ENCODE results near the gene TNFAIP8. TPM values are rescaled to one million over a fixed set of nuclear protein-coding genes. Genes with fewer than 3 reads are reported as not detected.

TNFAIP8 gene
- total and polyA plus RNA-seq, 8 donors, result 1.2 to 37.1 (median 11.5) TPM

- TF ChIP-seq POLR2AphosphoS5 (IDR thresholded peaks at IDR 0.05) (no peak), POLR2A (IDR thresholded peaks at IDR 0.05) (no peak), EP300 (IDR thresholded peaks at IDR 0.05) (no peak), CTCF (IDR thresholded peaks at IDR 0.05) (no peak)
- Histone ChIP-seq H3K9me3 (no peaks in the 10 kb centered on the region), H3K4me1 (peaks cover 0 to 47% (median 12%) of the 10 kb centered on the region in 4 donors), H3K27me3 (no peaks in the 10 kb centered on the region), H3K27ac (no peak overlapping the region), H3K36me3 (no peaks in the 10 kb centered on the region), H3K4me3 (no peak overlapping the region)
- no peak for DNase-seq
- WGBS, 5 donors, result 79 to 94% (median 89%) methylated on average over 4 of the region's 4 CpGs
- intact Hi-C loops (cut with DNase I; ENCODE audit: low total_unique reads), result no loop called here
These were observed 17.6 kb downstream of the TNFAIP8 start for GRCh38 chr5:119373449-119373858.

GRCh38 chr5:119374901-119375300, 19.1 kb downstream of the TNFAIP8 start:
- no peak for TF ChIP-seq CTCF (IDR thresholded peaks at IDR 0.05)
- TF ChIP-seq POLR2A (IDR thresholded peaks at IDR 0.05), result no peak
- no peak for TF ChIP-seq POLR2AphosphoS5 (IDR thresholded peaks at IDR 0.05)
- no peak for TF ChIP-seq EP300 (IDR thresholded peaks at IDR 0.05)
- no peaks in the 10 kb centered on the region for H3K27me3 ChIP-seq
- H3K36me3 ChIP-seq, result no peaks in the 10 kb centered on the region
- DNase-seq, result no peak
- peaks cover 4 to 48% (median 20%) of the 10 kb centered on the region in 4 donors for H3K4me1 ChIP-seq
- WGBS, 5 donors, result 72 to 91% (median 85%) methylated on average over 2 of the region's 2 CpGs
- H3K4me3 ChIP-seq, result no peak overlapping the region
- H3K27ac ChIP-seq, result no peak overlapping the region
- no peaks in the 10 kb centered on the region for H3K9me3 ChIP-seq
- intact Hi-C loops (cut with DNase I; ENCODE audit: low total_unique reads), result no loop called here

- no peak for DNase-seq
- Histone ChIP-seq H3K36me3 (no peaks in the 10 kb centered on the region), H3K9me3 (no peaks in the 10 kb centered on the region), H3K4me1 (peaks cover 4 to 53% (median 19%) of the 10 kb centered on the region in 4 donors), H3K4me3 (no peak overlapping the region), H3K27me3 (no peaks in the 10 kb centered on the region), H3K27ac (no peak overlapping the region)
- WGBS, 5 donors, result 97 to 100% (median 100%) methylated on average over 1 of the region's 1 CpG
- intact Hi-C loops (cut with DNase I; ENCODE audit: low total_unique reads), result no loop called here
- TF ChIP-seq POLR2AphosphoS5 (IDR thresholded peaks at IDR 0.05) (no peak), EP300 (IDR thresholded peaks at IDR 0.05) (no peak), CTCF (IDR thresholded peaks at IDR 0.05) (no peak), POLR2A (IDR thresholded peaks at IDR 0.05) (no peak)
These were observed 21.2 kb downstream of the TNFAIP8 start for GRCh38 chr5:119377066-119377465.

GRCh38 chr5:119378075-119378700, 22.4 kb downstream of the TNFAIP8 start:
- peak overlapping the region in 1 of 5 donors; percentile 41 for H3K27ac ChIP-seq
- no peak for DNase-seq
- H3K27me3 ChIP-seq, result no peaks in the 10 kb centered on the region
- no peak overlapping the region for H3K4me3 ChIP-seq
- peaks cover 5 to 64% (median 25%) of the 10 kb centered on the region in 4 donors for H3K4me1 ChIP-seq
- intact Hi-C loops (cut with DNase I; ENCODE audit: low total_unique reads), result no loop called here
- H3K9me3 ChIP-seq, result no peaks in the 10 kb centered on the region
- 62 to 81% (median 76%) methylated on average over 3 of the region's 3 CpGs for WGBS, 5 donors
- H3K36me3 ChIP-seq, result no peaks in the 10 kb centered on the region
- TF ChIP-seq POLR2AphosphoS5 (IDR thresholded peaks at IDR 0.05) (no peak), EP300 (IDR thresholded peaks at IDR 0.05) (no peak), POLR2A (IDR thresholded peaks at IDR 0.05) (no peak), CTCF (IDR thresholded peaks at IDR 0.05) (no peak)

Data from stomach (tissue), 9 donors.